Measurements from ENCODE around the gene HOXC10.

HOXC10 gene

GRCh38 chr12:53994264-53995001 lies 9.5 kb downstream of the HOXC10 start:
- Histone ChIP-seq H3K4me3 (ENCODE audit: low read length) (0 out of 2 replicates have a peak overlapping the region, but pooled peaks have one; percentile 5), H3K9me3 (ENCODE audit: control insufficient read depth, insufficient read depth, low read length) (no peaks in the 10 kb centered on the region), H3K27ac (ENCODE audit: low read length) (no peak overlapping the region), H3K36me3 (ENCODE audit: control insufficient read depth, insufficient read depth, low read length) (peaks cover 3% of the 10 kb centered on the region; the same call in 1 of the 2 replicates), H3K4me1 (ENCODE audit: control insufficient read depth, insufficient read depth, low read length) (0 out of 2 replicates have a peak, but pooled peaks cover 4% of the 10 kb centered on the region), H3K27me3 (ENCODE audit: control insufficient read depth, insufficient read depth, low read length) (peaks cover 100% of the 10 kb centered on the region)
- DNase-seq (ENCODE audit: low read depth, low spot score), result no peak
- WGBS (ENCODE audit: insufficient coverage, insufficient read length), result no CpG with 5 or more reads among the region's 60 CpGs

GRCh38 chr12:53995002-53995377 lies 10.0 kb downstream of the HOXC10 start:
- no CpG with 5 or more reads among the region's 17 CpGs for WGBS (ENCODE audit: insufficient coverage, insufficient read length)
- H3K27me3 ChIP-seq (ENCODE audit: control insufficient read depth, insufficient read depth, low read length), result peaks cover 100% of the 10 kb centered on the region
- 0 out of 2 replicates have a peak, but pooled peaks cover 4% of the 10 kb centered on the region for H3K4me1 ChIP-seq (ENCODE audit: control insufficient read depth, insufficient read depth, low read length)
- H3K4me3 ChIP-seq (ENCODE audit: low read length), result no peak overlapping the region
- H3K9me3 ChIP-seq (ENCODE audit: control insufficient read depth, insufficient read depth, low read length), result no peaks in the 10 kb centered on the region
- peaks cover 3% of the 10 kb centered on the region; the same call in 1 of the 2 replicates for H3K36me3 ChIP-seq (ENCODE audit: control insufficient read depth, insufficient read depth, low read length)
- no peak overlapping the region for H3K27ac ChIP-seq (ENCODE audit: low read length)
- DNase-seq (ENCODE audit: low read depth, low spot score), result no peak

GRCh38 chr12:53995378-53996239 lies 10.7 kb downstream of the HOXC10 start:
- Histone ChIP-seq H3K9me3 (ENCODE audit: control insufficient read depth, insufficient read depth, low read length) (no peaks in the 10 kb centered on the region), H3K4me1 (ENCODE audit: control insufficient read depth, insufficient read depth, low read length) (0 out of 2 replicates have a peak, but pooled peaks cover 5% of the 10 kb centered on the region), H3K27ac (ENCODE audit: low read length) (no peak overlapping the region), H3K27me3 (ENCODE audit: control insufficient read depth, insufficient read depth, low read length) (peaks cover 100% of the 10 kb centered on the region), H3K4me3 (ENCODE audit: low read length) (no peak overlapping the region), H3K36me3 (ENCODE audit: control insufficient read depth, insufficient read depth, low read length) (peaks cover 3% of the 10 kb centered on the region; the same call in 1 of the 2 replicates)
- no peak for DNase-seq (ENCODE audit: low read depth, low spot score)
- no CpG with 5 or more reads among the region's 48 CpGs for WGBS (ENCODE audit: insufficient coverage, insufficient read length)

- no peak for DNase-seq (ENCODE audit: low read depth, low spot score)
Observed at GRCh38 chr12:53996240-53997203, 11.6 kb downstream of the HOXC10 start.

GRCh38 chr12:53997204-53998109 lies 12.5 kb downstream of the HOXC10 start:
- no peak for DNase-seq (ENCODE audit: low read depth, low spot score)
- no peak overlapping the region for H3K27ac ChIP-seq (ENCODE audit: low read length)
- H3K27me3 ChIP-seq (ENCODE audit: control insufficient read depth, insufficient read depth, low read length), result peaks cover 100% of the 10 kb centered on the region
- peaks cover 3% of the 10 kb centered on the region; the same call in 1 of the 2 replicates for H3K36me3 ChIP-seq (ENCODE audit: control insufficient read depth, insufficient read depth, low read length)
- H3K4me3 ChIP-seq (ENCODE audit: low read length), result no peak overlapping the region
- no CpG with 5 or more reads among the region's 35 CpGs for WGBS (ENCODE audit: insufficient coverage, insufficient read length)
- no peaks in the 10 kb centered on the region for H3K9me3 ChIP-seq (ENCODE audit: control insufficient read depth, insufficient read depth, low read length)
- H3K4me1 ChIP-seq (ENCODE audit: control insufficient read depth, insufficient read depth, low read length), result 0 out of 2 replicates have a peak, but pooled peaks cover 5% of the 10 kb centered on the region

More at GRCh38 chr12:53996240-53997203, 11.6 kb downstream of the HOXC10 start:
- Histone ChIP-seq H3K9me3 (ENCODE audit: control insufficient read depth, insufficient read depth, low read length) (no peaks in the 10 kb centered on the region), H3K27ac (ENCODE audit: low read length) (no peak overlapping the region), H3K4me3 (ENCODE audit: low read length) (no peak overlapping the region), H3K36me3 (ENCODE audit: control insufficient read depth, insufficient read depth, low read length) (peaks cover 3% of the 10 kb centered on the region; the same call in 1 of the 2 replicates), H3K4me1 (ENCODE audit: control insufficient read depth, insufficient read depth, low read length) (0 out of 2 replicates have a peak, but pooled peaks cover 5% of the 10 kb centered on the region), H3K27me3 (ENCODE audit: control insufficient read depth, insufficient read depth, low read length) (peaks cover 100% of the 10 kb centered on the region)
- no CpG with 5 or more reads among the region's 29 CpGs for WGBS (ENCODE audit: insufficient coverage, insufficient read length)

- H3K4me1 ChIP-seq (ENCODE audit: control insufficient read depth, insufficient read depth, low read length), result 0 out of 2 replicates have a peak, but pooled peaks cover 5% of the 10 kb centered on the region
- H3K27me3 ChIP-seq (ENCODE audit: control insufficient read depth, insufficient read depth, low read length), result peaks cover 100% of the 10 kb centered on the region
- WGBS (ENCODE audit: insufficient coverage, insufficient read length), result no CpG with 5 or more reads among the region's 11 CpGs
- DNase-seq (ENCODE audit: low read depth, low spot score), result no peak
- H3K27ac ChIP-seq (ENCODE audit: low read length), result no peak overlapping the region
- H3K36me3 ChIP-seq (ENCODE audit: control insufficient read depth, insufficient read depth, low read length), result peaks cover 3% of the 10 kb centered on the region; the same call in 1 of the 2 replicates
- H3K9me3 ChIP-seq (ENCODE audit: control insufficient read depth, insufficient read depth, low read length), result no peaks in the 10 kb centered on the region
- no peak overlapping the region for H3K4me3 ChIP-seq (ENCODE audit: low read length)
Observed at GRCh38 chr12:53998110-53998899, 13.4 kb downstream of the HOXC10 start.

- no peak overlapping the region for H3K4me3 ChIP-seq (ENCODE audit: low read length)
Observed at GRCh38 chr12:53998900-53999236, 13.9 kb downstream of the HOXC10 start.

GRCh38 chr12:53999559-54000115 lies 14.7 kb downstream of the HOXC10 start:
- Histone ChIP-seq H3K36me3 (ENCODE audit: control insufficient read depth, insufficient read depth, low read length) (no peaks in the 10 kb centered on the region), H3K4me1 (ENCODE audit: control insufficient read depth, insufficient read depth, low read length) (0 out of 2 replicates have a peak, but pooled peaks cover 5% of the 10 kb centered on the region), H3K27me3 (ENCODE audit: control insufficient read depth, insufficient read depth, low read length) (peaks cover 100% of the 10 kb centered on the region), H3K9me3 (ENCODE audit: control insufficient read depth, insufficient read depth, low read length) (no peaks in the 10 kb centered on the region), H3K27ac (ENCODE audit: low read length) (no peak overlapping the region), H3K4me3 (ENCODE audit: low read length) (no peak overlapping the region)
- WGBS (ENCODE audit: insufficient coverage, insufficient read length), result no CpG with 5 or more reads among the region's 35 CpGs
- no peak for DNase-seq (ENCODE audit: low read depth, low spot score)

More at GRCh38 chr12:53998900-53999236, 13.9 kb downstream of the HOXC10 start:
- Histone ChIP-seq H3K27me3 (ENCODE audit: control insufficient read depth, insufficient read depth, low read length) (peaks cover 100% of the 10 kb centered on the region), H3K36me3 (ENCODE audit: control insufficient read depth, insufficient read depth, low read length) (peaks cover 3% of the 10 kb centered on the region; the same call in 1 of the 2 replicates), H3K27ac (ENCODE audit: low read length) (no peak overlapping the region), H3K9me3 (ENCODE audit: control insufficient read depth, insufficient read depth, low read length) (no peaks in the 10 kb centered on the region), H3K4me1 (ENCODE audit: control insufficient read depth, insufficient read depth, low read length) (0 out of 2 replicates have a peak, but pooled peaks cover 5% of the 10 kb centered on the region)
- WGBS (ENCODE audit: insufficient coverage, insufficient read length), result no CpG with 5 or more reads among the region's 13 CpGs
- DNase-seq (ENCODE audit: low read depth, low spot score), result no peak
